Testis (tissue), 2 donors: Measurements from ENCODE around the gene CDKAL1.

Experiments
- POLR2A ChIP-seq: fragments of 450-650 bp; IDR thresholded peaks from one replicate; pipeline ENCODE4 v1.6.1; 2017; ENCODE audit warnings: antibody characterized with exemption, mild to moderate bottlenecking, moderate library complexity
- TF ChIP-seq, protein P1 (sequence below), 3 experiments: fragments of 450-650 bp in 2 of 3; fragments of 200-600 bp in 1 of 3; sonication (generic) in 1 of 3; IDR thresholded peaks; one replicate each; pipeline ENCODE4 v1.5.1; 2016 to 2019; ENCODE audit warnings: antibody characterized with exemption in 3 of 3, mild to moderate bottlenecking in 2 of 3, moderate library complexity in 1 of 3

DNA sequence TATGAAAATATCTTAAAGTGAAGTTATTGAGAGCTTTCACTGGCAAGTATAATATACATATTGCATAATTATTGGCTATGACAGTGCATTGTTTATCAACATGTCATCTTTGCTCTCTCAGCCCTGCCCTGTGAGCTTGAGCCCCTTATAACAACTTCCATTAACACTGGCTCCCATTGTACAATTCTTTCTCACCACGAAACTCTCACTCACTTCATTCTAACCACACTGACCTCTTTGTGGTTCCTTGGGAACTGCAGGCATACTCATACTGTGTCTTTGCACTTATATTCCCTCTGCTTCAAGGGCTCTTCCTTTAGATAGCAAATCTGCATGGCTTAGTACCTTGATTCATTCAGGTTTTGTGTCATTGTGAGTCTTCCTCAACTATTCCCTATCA, 411.8 kb downstream of the CDKAL1 start:
- TF ChIP-seq, protein P1, sequence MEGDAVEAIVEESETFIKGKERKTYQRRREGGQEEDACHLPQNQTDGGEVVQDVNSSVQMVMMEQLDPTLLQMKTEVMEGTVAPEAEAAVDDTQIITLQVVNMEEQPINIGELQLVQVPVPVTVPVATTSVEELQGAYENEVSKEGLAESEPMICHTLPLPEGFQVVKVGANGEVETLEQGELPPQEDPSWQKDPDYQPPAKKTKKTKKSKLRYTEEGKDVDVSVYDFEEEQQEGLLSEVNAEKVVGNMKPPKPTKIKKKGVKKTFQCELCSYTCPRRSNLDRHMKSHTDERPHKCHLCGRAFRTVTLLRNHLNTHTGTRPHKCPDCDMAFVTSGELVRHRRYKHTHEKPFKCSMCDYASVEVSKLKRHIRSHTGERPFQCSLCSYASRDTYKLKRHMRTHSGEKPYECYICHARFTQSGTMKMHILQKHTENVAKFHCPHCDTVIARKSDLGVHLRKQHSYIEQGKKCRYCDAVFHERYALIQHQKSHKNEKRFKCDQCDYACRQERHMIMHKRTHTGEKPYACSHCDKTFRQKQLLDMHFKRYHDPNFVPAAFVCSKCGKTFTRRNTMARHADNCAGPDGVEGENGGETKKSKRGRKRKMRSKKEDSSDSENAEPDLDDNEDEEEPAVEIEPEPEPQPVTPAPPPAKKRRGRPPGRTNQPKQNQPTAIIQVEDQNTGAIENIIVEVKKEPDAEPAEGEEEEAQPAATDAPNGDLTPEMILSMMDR (IDR thresholded peaks at IDR 0.05) = no peak
- TF ChIP-seq POLR2A = no peak
